HT1080 (cell line): ENCODE results near the gene MXD4. TPM values are rescaled to one million over a fixed set of nuclear protein-coding genes. Genes with fewer than 3 reads are reported as not detected.
"Not testable (repeated sequence)": the region's sequence is repeated elsewhere in the genome, so short reads cannot be mapped to it uniquely, and the experiment has no call there.

Experiments used
- DNase-seq: peaks from one replicate; pipeline ENCODE4 v3.0.0-alpha.2; 2015; ENCODE audit warnings: low read depth
- small RNA-seq: library from RNA; depleted of rRNA; stranded (forward); fragments of <200 nt; gene quantifications from one replicate; pipeline ENCODE3, GENCODE V24; 2014
- total RNA-seq: library from RNA; depleted of rRNA; stranded (reverse); fragments of >200 nt; shearing (Covaris generic); gene quantifications from 2 replicates; pipeline ENCODE4 v1.2.3, GENCODE V29; 2014; rRNA removed

Gene MXD4
- total RNA-seq, 1 experiment from 2014 or later, result 17.3 TPM

GRCh38 chr4:2226261-2226660 is 35.6 kb downstream of the MXD4 start:
- DNase-seq, result no peak

- DNase-seq, result no peak
Measured at GRCh38 chr4:2222838-2223237, 39.1 kb downstream of the MXD4 start.

- DNase-seq, result not testable (repeated sequence)
Measured at GRCh38 chr4:2221378-2221777, 40.5 kb downstream of the MXD4 start.

- DNase-seq, result peak; percentile 55
Measured at GRCh38 chr4:2220016-2220630, 41.8 kb downstream of the MXD4 start.

GRCh38 chr4:2219233-2219760 is 42.6 kb downstream of the MXD4 start:
- DNase-seq, result no peak

GRCh38 chr4:2218436-2218835 is 43.5 kb downstream of the MXD4 start:
- no peak for DNase-seq

GRCh38 chr4:2217726-2218125 is 44.2 kb downstream of the MXD4 start:
- DNase-seq, result peak; percentile 71

- no peak for DNase-seq
Measured at GRCh38 chr4:2212831-2213230, 49.1 kb downstream of the MXD4 start.

GRCh38 chr4:2202789-2203188 is 59.1 kb downstream of the MXD4 start:
- not testable (repeated sequence) for DNase-seq

Small RNAs within 50 kb of the gene (small RNA-seq; reads per million reads assigned to genes)
- gene COX6B1P5, result not detected

Other genes starting within 250 kb of the MXD4 start
- 2.7 and 5.6 TPM in 2 replicates for gene NAT8L, start 202.8 kb downstream of the MXD4 start, total RNA-seq
- gene HAUS3, start 20.0 kb downstream of the MXD4 start, total RNA-seq, result 16.6 and 16.7 TPM in 2 replicates
- 1.7 and 2.9 TPM in 2 replicates for gene POLN, start 20.0 kb downstream of the MXD4 start, total RNA-seq
- gene ZFYVE28, start 156.5 kb upstream of the MXD4 start, total RNA-seq, result 5.0 and 5.4 TPM in 2 replicates
- gene CFAP99, start 156.8 kb upstream of the MXD4 start, total RNA-seq, result not detected in 2 replicates
- 77.4 and 97.7 TPM in 2 replicates for gene RNF4, start 207.0 kb upstream of the MXD4 start, total RNA-seq